Thyroid gland (tissue), 4 donors: ENCODE data around the gene STYXL2. TPM values are rescaled to one million over a fixed set of nuclear protein-coding genes. Genes with fewer than 3 reads are reported as not detected.

Source experiments
- DNase-seq, 2 donors: peaks; one replicate each; pipeline ENCODE4 v3.0.0-alpha.2; 2019
- H3K27ac ChIP-seq, 3 donors: fragments of 200-600 bp; sonication (generic); 1 replicate in 2 of 3; 2 replicates in 1 of 3; pipeline ENCODE4 v1.5.1; 2016 to 2019; ENCODE audit warnings: mild to moderate bottlenecking in 1 of 3, moderate library complexity in 1 of 3
- H3K27me3 ChIP-seq: fragments of 200-600 bp; sonication (generic); one replicate; pipeline ENCODE4 v1.5.1; 2019
- H3K36me3 ChIP-seq, 2 donors: fragments of 200-600 bp; sonication (generic); one replicate each; pipeline ENCODE4 v1.5.1; 2016 to 2019
- H3K4me1 ChIP-seq, 2 donors: fragments of 200-600 bp; sonication (generic); one replicate each; pipeline ENCODE4 v1.5.1; 2017 to 2019
- H3K4me3 ChIP-seq, 3 donors: fragments of 200-600 bp; sonication (generic); replicated peaks in 1 of 3; 1 replicate in 2 of 3; 2 replicates in 1 of 3; pipeline ENCODE4 v1.5.1; 2016; ENCODE audit warnings: mild to moderate bottlenecking in 1 of 3
- H3K9me3 ChIP-seq: fragments of 200-600 bp; sonication (generic); one replicate; pipeline ENCODE4 v1.5.1; 2017
- CTCF ChIP-seq, 6 experiments: fragments of 200-600 bp in 3 of 6; fragments of 450-650 bp in 3 of 6; sonication (generic) in 3 of 6; IDR thresholded peaks; one replicate each; pipeline ENCODE4 v1.5.1; 2016 to 2019; ENCODE audit warnings: antibody characterized with exemption in 6 of 6, mild to moderate bottlenecking in 2 of 6, inconsistent platforms in 1 of 6, moderate library complexity in 1 of 6
- POLR2A ChIP-seq, 2 donors: fragments of 450-650 bp; IDR thresholded peaks; one replicate each; pipeline ENCODE4 v1.6.1; 2017; ENCODE audit warnings: antibody characterized with exemption in 2 of 2, mild to moderate bottlenecking in 2 of 2, moderate library complexity in 1 of 2
- WGBS, 2 donors: methylation state at CpG; one replicate each; pipeline ENCODE4 v1.1.5; 2017; 5-methylcytosine and 5-hydroxymethylcytosine counted together
- intact Hi-C: fragments of 100-400 bp; cut with DNase I; formaldehyde crosslinking; loops from one replicate; pipeline ENCODE4 v1.15.1; 2023
- total RNA-seq, 4 donors: library from RNA; depleted of rRNA; stranded (reverse); fragments of >200 nt; gene quantifications; one replicate each; pipeline ENCODE4 v1.2.3, GENCODE V29; 2016

STYXL2 gene
- total RNA-seq, 4 donors from 2014 or later, result not detected

- no peaks in the 10 kb centered on the region for H3K4me1 ChIP-seq
- no peak overlapping the region for H3K27ac ChIP-seq
- intact Hi-C loops, result no loop called here
- 82 to 90% methylated on average over 17 of the region's 17 CpGs for WGBS, 2 donors
- H3K36me3 ChIP-seq, result no peaks in the 10 kb centered on the region
- DNase-seq, result no peak
- H3K4me3 ChIP-seq, result no peak overlapping the region
- H3K9me3 ChIP-seq, result no peaks in the 10 kb centered on the region
- no peak for TF ChIP-seq CTCF (IDR thresholded peaks at IDR 0.05)
- TF ChIP-seq POLR2A (IDR thresholded peaks at IDR 0.05), result no peak
- H3K27me3 ChIP-seq, result no peaks in the 10 kb centered on the region
These were observed 34.7 kb downstream of the STYXL2 start for GRCh38 chr1:167128261-167129227.

- H3K4me1 ChIP-seq, result no peaks in the 10 kb centered on the region
- H3K9me3 ChIP-seq, result no peaks in the 10 kb centered on the region
- intact Hi-C loops, result no loop called here
- H3K36me3 ChIP-seq, result no peaks in the 10 kb centered on the region
- no peak for DNase-seq
- no peak for TF ChIP-seq CTCF (IDR thresholded peaks at IDR 0.05)
- TF ChIP-seq POLR2A (IDR thresholded peaks at IDR 0.05), result no peak
- no peak overlapping the region for H3K27ac ChIP-seq
- 77 to 86% methylated on average over 4 of the region's 4 CpGs for WGBS, 2 donors
- H3K27me3 ChIP-seq, result no peaks in the 10 kb centered on the region
- H3K4me3 ChIP-seq, result no peak overlapping the region
These were observed 37.1 kb downstream of the STYXL2 start for GRCh38 chr1:167130829-167131510.

- no peak for TF ChIP-seq CTCF (IDR thresholded peaks at IDR 0.05)
- no peak for TF ChIP-seq POLR2A (IDR thresholded peaks at IDR 0.05)
- no peaks in the 10 kb centered on the region for H3K9me3 ChIP-seq
- intact Hi-C loops, result no loop called here
- no peak for DNase-seq
- no peaks in the 10 kb centered on the region for H3K27me3 ChIP-seq
- no peaks in the 10 kb centered on the region for H3K36me3 ChIP-seq
- H3K27ac ChIP-seq, result no peak overlapping the region
- H3K4me1 ChIP-seq, result peaks cover 0 to 5% of the 10 kb centered on the region in 2 donors
- WGBS, 2 donors, result 84 to 89% methylated on average over 8 of the region's 8 CpGs
- no peak overlapping the region for H3K4me3 ChIP-seq
These were observed 38.6 kb downstream of the STYXL2 start for GRCh38 chr1:167132301-167133010.

- no peaks in the 10 kb centered on the region for H3K9me3 ChIP-seq
- no peak overlapping the region for H3K4me3 ChIP-seq
- TF ChIP-seq POLR2A (IDR thresholded peaks at IDR 0.05) (no peak), CTCF (IDR thresholded peaks at IDR 0.05) (no peak)
- H3K4me1 ChIP-seq, result peaks cover 0 to 5% of the 10 kb centered on the region in 2 donors
- no peaks in the 10 kb centered on the region for H3K27me3 ChIP-seq
- H3K27ac ChIP-seq, result no peak overlapping the region
- intact Hi-C loops, result no loop called here
- H3K36me3 ChIP-seq, result no peaks in the 10 kb centered on the region
- DNase-seq, result no peak
- 82 to 87% methylated on average over 4 of the region's 4 CpGs for WGBS, 2 donors
These were observed 41.5 kb downstream of the STYXL2 start for GRCh38 chr1:167135281-167135840.
